ENCODE measurements around the gene SMCHD1. TPM values are rescaled to one million over a fixed set of nuclear protein-coding genes. Genes with fewer than 3 reads are reported as not detected.

The SMCHD1 gene
- polyA plus RNA-seq, 2 of the 4 experiments (the other 2 are of a cell fraction) = 15.5 to 25.5 TPM

GRCh38 chr18:2839202-2839601 lies 183.7 kb downstream of the SMCHD1 start:
- ChIA-PET POLR2A (no interaction called here), CTCF (no interaction called here)
- WGBS (ENCODE audit: missing lambda C conversion rate) = 81% methylated on average over 8 of the region's 8 CpGs
- Histone ChIP-seq H3K4me3 (no peak overlapping the region), H3K4me2 (no peak overlapping the region), H3K4me1 (no peaks in the 10 kb centered on the region), H3K9me3 (peaks cover 6% of the 10 kb centered on the region; the same call in 2 of the 3 replicates), H3K27ac (no peak overlapping the region)
- FAIRE-seq (no peak), ATAC-seq (no peak), DNase-seq (ENCODE audit: low read depth in 1 of 2, low spot score in 1 of 2) (no peak)
- TF ChIP-seq PHF8 (IDR thresholded peaks at IDR 0.05; ENCODE audit: borderline replicate concordance, low read depth) = no peak
- TF ChIP-seq HOXB13 (CRISPR knock-in tag; IDR thresholded peaks at IDR 0.05; ENCODE audit: low read depth) = no peak
- no peak for TF ChIP-seq CEBPB (IDR thresholded peaks at IDR 0.05)
- TF ChIP-seq RAD21 (conservative IDR thresholded peaks at IDR 0.05 in 1 of 2, IDR thresholded peaks at IDR 0.05 in 1 of 2) = no peak
- no peak for TF ChIP-seq HES2 (IDR thresholded peaks at IDR 0.05)
- TF ChIP-seq NR3C1 (IDR thresholded peaks at IDR 0.05) = no peak
- no peak for TF ChIP-seq POLR2A (IDR thresholded peaks at IDR 0.05; ENCODE audit: low read length)
- no peak for TF ChIP-seq ZC3H11A (IDR thresholded peaks at IDR 0.05)
- TF ChIP-seq MAX (IDR thresholded peaks at IDR 0.05) = no peak
- TF ChIP-seq ELK1 (IDR thresholded peaks at IDR 0.05; ENCODE audit: low read depth, low read length) = no peak
- no peak for TF ChIP-seq EHMT2 (IDR thresholded peaks at IDR 0.05; ENCODE audit: low read depth)
- no peak for TF ChIP-seq KDM5A (IDR thresholded peaks at IDR 0.05)
- no peak for TF ChIP-seq FOSB (CRISPR knock-in tag; IDR thresholded peaks at IDR 0.05)
- no peak for TF ChIP-seq SREBF2 (IDR thresholded peaks at IDR 0.05)
- no peak for TF ChIP-seq CTCF (IDR thresholded peaks at IDR 0.05)
- TF ChIP-seq CHD4 (IDR thresholded peaks at IDR 0.05; ENCODE audit: borderline replicate concordance) = no peak
- TF ChIP-seq RFX5 (IDR thresholded peaks at IDR 0.05) = no peak
- no peak for TF ChIP-seq ATOH8 (CRISPR knock-in tag; IDR thresholded peaks at IDR 0.05; ENCODE audit: low read depth)
- no peak for TF ChIP-seq FOSL2 (IDR thresholded peaks at IDR 0.05)
- no peak for TF ChIP-seq FOSL2 (CRISPR knock-in tag; IDR thresholded peaks at IDR 0.05)
- TF ChIP-seq FOXS1 (CRISPR knock-in tag; IDR thresholded peaks at IDR 0.05) = no peak

GRCh38 chr18:2840521-2840920 lies 185.0 kb downstream of the SMCHD1 start:
- no peak for DNase-seq (ENCODE audit: low read depth in 1 of 2, low spot score in 1 of 2)
- peaks cover 6% of the 10 kb centered on the region; the same call in 2 of the 3 replicates for H3K9me3 ChIP-seq
- H3K4me2 ChIP-seq = no peak overlapping the region
- TF ChIP-seq SREBF2 (IDR thresholded peaks at IDR 0.05) = no peak
- WGBS (ENCODE audit: missing lambda C conversion rate) = 40% methylated on average over 1 of the region's 1 CpG
- no peak for FAIRE-seq
- H3K4me1 ChIP-seq = no peaks in the 10 kb centered on the region
- H3K27ac ChIP-seq = no peak overlapping the region
- CTCF ChIA-PET = no interaction called here
- no peak for ATAC-seq
- POLR2A ChIA-PET = no interaction called here
- H3K4me3 ChIP-seq = no peak overlapping the region

- no peak for DNase-seq (ENCODE audit: low read depth in 1 of 2, low spot score in 1 of 2)
- no peak for FAIRE-seq
- TF ChIP-seq SREBF2 (IDR thresholded peaks at IDR 0.05) (no peak), RARB (CRISPR knock-in tag; IDR thresholded peaks at IDR 0.05) (no peak), FOXS1 (CRISPR knock-in tag; IDR thresholded peaks at IDR 0.05) (no peak), RAD21 (conservative IDR thresholded peaks at IDR 0.05 in 1 of 2, IDR thresholded peaks at IDR 0.05 in 1 of 2) (no peak), CBX8 (IDR thresholded peaks at IDR 0.05) (no peak), POLR2AphosphoS2 (conservative IDR thresholded peaks at IDR 0.05; ENCODE audit: low read length) (no peak), USF2 (IDR thresholded peaks at IDR 0.05) (no peak)
- Histone ChIP-seq H3K4me3 (no peak overlapping the region), H3K9me3 (peaks cover 1% of the 10 kb centered on the region; the same call in 1 of the 3 replicates), H3K27ac (no peak overlapping the region), H3K4me1 (no peaks in the 10 kb centered on the region; the same call in 2 of the 3 replicates), H3K4me2 (no peak overlapping the region)
- POLR2A ChIA-PET = no interaction called here
- WGBS (ENCODE audit: missing lambda C conversion rate) = 33% methylated on average over 6 of the region's 6 CpGs
- ATAC-seq = no peak
- CTCF ChIA-PET = no interaction called here
Measured at GRCh38 chr18:2843146-2843545, 187.6 kb downstream of the SMCHD1 start.

Data from A549 (cell line).